ENCODE data around the gene RXFP3.

DNA sequence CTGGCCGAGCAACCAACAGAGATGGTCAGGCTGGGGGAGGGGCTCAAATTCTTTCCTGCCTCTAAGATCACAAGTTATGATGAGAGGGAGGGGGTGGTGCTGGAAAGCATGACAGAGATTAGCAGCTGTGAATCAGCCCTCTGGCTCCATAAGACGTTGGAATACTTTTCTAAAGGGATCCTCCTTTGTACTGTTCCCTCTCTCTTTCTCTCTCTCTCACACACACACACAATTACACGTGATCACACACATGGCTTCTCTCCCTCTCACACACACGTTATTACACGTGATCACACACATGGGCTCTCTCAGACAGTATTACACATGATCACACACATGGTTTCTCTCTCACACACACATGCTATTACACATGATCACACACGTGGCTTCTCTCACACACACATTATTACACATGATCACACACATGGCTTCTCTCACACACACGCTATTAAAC lies 48.5 kb downstream of the RXFP3 start, which contains the start of gene SLC45A2:
- TF ChIP-seq CTCF (IDR thresholded peaks at IDR 0.05) (no peak), POLR2A (IDR thresholded peaks at IDR 0.05) (no peak)

Data from thyroid gland (tissue), 4 donors.